Gastrocnemius medialis (tissue), 4 donors: ENCODE data around the gene PRPF40A. TPM values are rescaled to one million over a fixed set of nuclear protein-coding genes. Genes with fewer than 3 reads are reported as not detected.
A peak's percentile ranks its signal among the peaks of the same experiment; 100 is the strongest.

Experiments used
- ATAC-seq, 2 donors: fragments of 150-250 bp; one replicate each; pipeline ENCODE4 v1.9.1; 2016
- DNase-seq, 2 donors: peaks; one replicate each; pipeline ENCODE4 v3.0.0-alpha.2; 2019
- H3K27ac ChIP-seq, 4 donors: fragments of 200-600 bp; sonication (generic); 1 replicate in 1 of 4; 2 replicates in 3 of 4; pipeline ENCODE4 v1.5.1; 2016 to 2018; ENCODE audit warnings: mild to moderate bottlenecking in 2 of 4, moderate library complexity in 1 of 4
- H3K27me3 ChIP-seq, 3 donors: fragments of 200-600 bp; sonication (generic) in 2 of 3; 1 replicate in 1 of 3; 2 replicates in 2 of 3; pipeline versions ENCODE4 v1.5.1 to v1.6.0; 2016 to 2019; ENCODE audit warnings: mild to moderate bottlenecking in 1 of 3, moderate library complexity in 1 of 3
- H3K36me3 ChIP-seq, 2 donors: fragments of 200-600 bp; sonication (generic) in 1 of 2; one replicate each; pipeline ENCODE4 v1.5.1; 2017 to 2018
- H3K4me1 ChIP-seq, 2 donors: fragments of 200-600 bp; sonication (generic) in 1 of 2; one replicate each; pipeline ENCODE4 v1.5.1; 2016 to 2017; ENCODE audit warnings: mild to moderate bottlenecking in 2 of 2
- H3K4me3 ChIP-seq, 4 donors: fragments of 200-600 bp; sonication (generic) in 3 of 4; 1 replicate in 1 of 4; 2 replicates in 3 of 4; pipeline ENCODE4 v1.5.1; 2016 to 2019; ENCODE audit warnings: mild to moderate bottlenecking in 2 of 4
- H3K9me3 ChIP-seq, 3 donors: fragments of 200-600 bp; sonication (generic) in 2 of 3; 1 replicate in 1 of 3; 2 replicates in 2 of 3; pipeline ENCODE4 v1.5.1; 2016 to 2019
- CTCF ChIP-seq, 5 experiments: fragments of 450-650 bp in 3 of 5; fragments of 200-600 bp in 2 of 5; sonication (generic) in 2 of 5; IDR thresholded peaks in 4 of 5; conservative IDR thresholded peaks in 1 of 5; 1 replicate in 4 of 5; 2 replicates in 1 of 5; pipeline ENCODE4 v1.5.1; 2016 to 2019; ENCODE audit warnings: antibody characterized with exemption in 5 of 5, mild to moderate bottlenecking in 3 of 5, moderate library complexity in 3 of 5
- POLR2A ChIP-seq, 2 donors: fragments of 450-650 bp; IDR thresholded peaks; one replicate each; pipeline ENCODE4 v1.6.1; 2017; ENCODE audit warnings: antibody characterized with exemption in 2 of 2, mild to moderate bottlenecking in 2 of 2, moderate library complexity in 2 of 2
- in situ Hi-C, 4 donors: fragments of 200-750 bp; cut with MboI; loops; one replicate each; pipeline versions ENCODE4 v1.15.0 to v1.8.0; 2017; ENCODE audit warnings: low sequenced_read_pairs in 4 of 4
- intact Hi-C: fragments of 100-400 bp; cut with DNase I; formaldehyde crosslinking; loops from one replicate; pipeline ENCODE4 v1.15.1; 2023; ENCODE audit warnings: low total_unique reads
- total RNA-seq, 4 donors: library from RNA; depleted of rRNA; stranded (reverse); fragments of >200 nt; gene quantifications; one replicate each; pipeline versions ENCODE4 v1.1.0 to v1.2.3, GENCODE V29; 2016

Gene PRPF40A
- total RNA-seq, 4 donors from 2014 or later = 65.3 to 78.0 (median 69.9) TPM

GRCh38 chr2:152651834-152652233 lies 65.4 kb downstream of the PRPF40A start:
- Histone ChIP-seq H3K9me3 (no peaks in the 10 kb centered on the region), H3K4me3 (no peak overlapping the region), H3K36me3 (peaks cover 0 to 36% of the 10 kb centered on the region in 2 donors), H3K4me1 (peaks cover 12 to 19% of the 10 kb centered on the region in 2 donors), H3K27ac (no peak overlapping the region), H3K27me3 (no peaks in the 10 kb centered on the region)
- in situ Hi-C loops = no loop called here
- intact Hi-C loops = no loop called here
- DNase-seq (no peak), ATAC-seq (no peak)
- TF ChIP-seq POLR2A (IDR thresholded peaks at IDR 0.05) (no peak), CTCF (IDR thresholded peaks at IDR 0.05 in 4 of 5, conservative IDR thresholded peaks at IDR 0.05 in 1 of 5) (no peak)

GRCh38 chr2:152650768-152651371 lies 66.4 kb downstream of the PRPF40A start:
- Histone ChIP-seq H3K9me3 (no peaks in the 10 kb centered on the region), H3K27ac (no peak overlapping the region), H3K36me3 (peaks cover 0 to 26% of the 10 kb centered on the region in 2 donors), H3K4me1 (peaks cover 12 to 24% of the 10 kb centered on the region in 2 donors), H3K4me3 (no peak overlapping the region), H3K27me3 (no peaks in the 10 kb centered on the region)
- no peak for DNase-seq
- TF ChIP-seq POLR2A (IDR thresholded peaks at IDR 0.05) (no peak), CTCF (IDR thresholded peaks at IDR 0.05 in 4 of 5, conservative IDR thresholded peaks at IDR 0.05 in 1 of 5) (no peak)
- intact Hi-C loops = no loop called here
- in situ Hi-C loops = no loop called here
- no peak for ATAC-seq

- Histone ChIP-seq H3K27me3 (no peaks in the 10 kb centered on the region), H3K4me1 (peaks cover 12 to 24% of the 10 kb centered on the region in 2 donors), H3K36me3 (peaks cover 0 to 17% of the 10 kb centered on the region in 2 donors), H3K27ac (no peak overlapping the region), H3K9me3 (no peaks in the 10 kb centered on the region), H3K4me3 (no peak overlapping the region)
- intact Hi-C loops = loop anchor here (5.0 kb wide), 1 partner anchor 67 kb away; the partner anchor contains the start of genes ARL6IP6 and PRPF40A
- no peak for TF ChIP-seq POLR2A (IDR thresholded peaks at IDR 0.05)
- no peak for TF ChIP-seq CTCF (IDR thresholded peaks at IDR 0.05 in 4 of 5, conservative IDR thresholded peaks at IDR 0.05 in 1 of 5)
- no peak for ATAC-seq
- DNase-seq = no peak
- in situ Hi-C loops = loop anchor here in 2 of 4 donors (25.0 kb wide), 1 partner anchor 613 kb away; no protein-coding TSS in a partner anchor
Observed at GRCh38 chr2:152649997-152650396, 67.3 kb downstream of the PRPF40A start.

GRCh38 chr2:152648336-152648735 lies 68.9 kb downstream of the PRPF40A start:
- intact Hi-C loops (loop anchor here (5.0 kb wide), 1 partner anchor 69 kb away; the partner anchor contains the start of genes ARL6IP6 and PRPF40A), in situ Hi-C loops (loop anchor here in 2 of 4 donors (25.0 kb wide), 1 partner anchor 611 kb away; no protein-coding TSS in a partner anchor)
- ATAC-seq (no peak), DNase-seq (no peak)
- Histone ChIP-seq H3K4me3 (no peak overlapping the region), H3K9me3 (no peaks in the 10 kb centered on the region), H3K27me3 (no peaks in the 10 kb centered on the region), H3K36me3 (peaks cover 0 to 7% of the 10 kb centered on the region in 2 donors), H3K4me1 (peaks cover 12 to 24% of the 10 kb centered on the region in 2 donors), H3K27ac (peak overlapping the region; percentile 22 to 60 (median 30))
- TF ChIP-seq CTCF (IDR thresholded peaks at IDR 0.05 in 4 of 5, conservative IDR thresholded peaks at IDR 0.05 in 1 of 5) (peak in 2 of 5 experiments; percentile 13 to 25), POLR2A (IDR thresholded peaks at IDR 0.05) (no peak)
